Loucy (cell line): ENCODE results near the gene AKAP13.

ENCODE experiments used
- CTCF ChIP-seq: fragments of 200-600 bp; sonication (generic); conservative IDR thresholded peaks from 2 replicates; pipeline ENCODE4 v1.5.1; 2014; ENCODE audit warnings: mild to moderate bottlenecking, antibody characterized with exemption, low read length
- EZH2phosphoT487 ChIP-seq: fragments of 200-600 bp; IDR thresholded peaks from 2 replicates; pipeline ENCODE4 v1.6.1; 2018; ENCODE audit warnings: antibody characterized with exemption, mild to moderate bottlenecking, moderate library complexity, borderline replicate concordance

DNA sequence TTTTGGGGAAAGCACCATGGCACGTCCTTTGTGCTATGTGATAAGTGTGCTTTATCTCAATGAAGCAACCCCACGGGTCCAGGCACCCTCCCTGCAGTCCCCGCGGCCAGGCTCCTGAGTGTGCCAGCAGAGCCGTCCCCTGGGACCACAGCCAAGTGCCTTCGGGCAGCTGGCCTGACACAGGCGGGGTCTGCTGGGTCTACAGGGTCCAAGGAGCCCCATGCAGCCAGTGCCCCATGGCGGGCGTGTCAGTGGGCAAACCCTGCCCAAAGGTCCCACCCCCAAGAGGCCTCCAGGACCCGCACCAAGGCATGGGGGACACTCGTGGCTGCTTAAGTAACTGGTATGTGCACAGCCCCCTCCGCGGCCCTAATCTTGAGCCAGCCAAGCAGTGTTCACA lies 379.0 kb downstream of the AKAP13 start:
- TF ChIP-seq CTCF, result no peak
- no peak for TF ChIP-seq EZH2phosphoT487
